HG03432 (cell line): Measurements from ENCODE around the gene STPG1.

Experiments
- ATAC-seq: cut with Tn5 transposase; IDR thresholded peaks from one replicate; pipeline ENCODE4 v1.9.1; 2021; ENCODE audit warnings: mild to moderate bottlenecking, moderate library complexity; ENCODE audit not compliant: unreplicated experiment

The STPG1 gene

DNA sequence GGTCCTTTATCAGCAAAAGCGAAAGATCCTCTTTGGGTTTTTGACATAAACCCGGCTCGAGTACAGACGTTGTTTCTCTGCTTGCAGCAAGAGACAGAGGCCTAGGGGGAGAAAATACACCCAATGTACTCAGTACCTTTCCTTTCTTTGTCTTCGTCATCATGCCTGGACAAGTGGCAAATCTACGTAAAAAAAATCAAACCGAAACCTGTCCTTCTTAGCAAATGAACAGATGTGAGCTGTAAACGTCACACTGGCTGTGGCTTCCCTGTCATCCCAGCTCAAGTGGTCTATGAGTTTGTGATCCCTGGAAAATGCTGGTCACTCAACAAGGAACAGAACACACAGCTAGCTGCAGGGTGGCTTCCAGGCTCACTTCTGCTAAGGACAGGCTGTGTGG is 39.9 kb downstream of the STPG1 start:
- ATAC-seq = no peak

DNA sequence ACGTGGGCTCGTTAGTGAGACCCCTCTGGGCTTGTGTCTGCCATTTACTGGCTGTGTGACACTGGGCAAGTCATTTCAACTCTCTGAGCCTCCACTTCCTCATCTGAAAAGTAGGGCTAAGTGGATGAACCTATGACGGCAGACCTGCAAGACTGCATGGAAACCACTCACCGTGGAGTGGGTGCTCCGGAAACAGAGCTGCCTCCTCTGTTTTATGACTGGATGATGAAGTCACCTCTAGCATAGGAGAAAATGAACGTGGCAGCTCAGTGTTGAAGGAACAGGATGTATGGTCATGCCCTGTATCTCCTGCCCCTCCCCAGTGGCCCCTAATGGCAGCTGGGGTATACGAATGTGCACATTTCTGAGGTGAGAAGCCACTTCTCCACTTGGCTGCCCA is 40.5 kb downstream of the STPG1 start:
- ATAC-seq = no peak

DNA sequence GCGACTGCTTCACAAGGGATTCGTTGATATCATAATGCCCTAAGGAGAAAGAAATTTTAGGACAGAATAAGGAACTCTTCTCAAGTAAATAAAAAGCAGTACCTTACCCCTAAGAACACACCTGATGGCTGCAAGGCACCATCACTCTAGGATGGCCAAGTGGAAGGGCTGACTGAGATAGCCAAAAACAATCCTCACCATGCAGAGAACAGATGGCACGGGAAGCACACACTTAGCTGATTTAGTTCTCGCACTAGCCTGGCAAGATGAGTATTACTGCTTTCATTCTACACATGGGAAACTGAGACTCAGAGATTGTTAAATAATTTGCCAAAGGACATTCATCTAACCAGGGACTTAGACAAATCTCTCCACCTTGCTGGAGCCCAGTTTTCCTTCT is 43.8 kb downstream of the STPG1 start:
- ATAC-seq = no peak

DNA sequence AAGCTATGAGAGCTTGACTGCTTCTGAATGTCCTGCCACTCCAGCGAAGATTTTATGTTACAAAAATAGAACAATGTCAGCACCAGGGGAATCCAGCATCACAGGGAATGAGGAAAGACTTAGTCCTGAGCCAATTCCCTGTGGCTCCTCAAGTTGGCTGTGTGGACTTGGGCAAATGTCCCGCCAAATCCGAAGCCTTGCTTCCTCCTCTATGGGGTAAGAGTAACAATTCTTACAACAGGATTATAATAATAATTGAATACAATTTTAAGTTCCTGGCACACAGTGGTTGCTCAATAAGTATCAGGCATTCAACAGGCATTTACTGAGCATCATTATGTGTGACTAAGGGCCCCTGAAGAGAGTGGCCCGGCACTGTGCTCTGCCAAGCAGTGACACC is 44.4 kb downstream of the STPG1 start:
- ATAC-seq = no peak

DNA sequence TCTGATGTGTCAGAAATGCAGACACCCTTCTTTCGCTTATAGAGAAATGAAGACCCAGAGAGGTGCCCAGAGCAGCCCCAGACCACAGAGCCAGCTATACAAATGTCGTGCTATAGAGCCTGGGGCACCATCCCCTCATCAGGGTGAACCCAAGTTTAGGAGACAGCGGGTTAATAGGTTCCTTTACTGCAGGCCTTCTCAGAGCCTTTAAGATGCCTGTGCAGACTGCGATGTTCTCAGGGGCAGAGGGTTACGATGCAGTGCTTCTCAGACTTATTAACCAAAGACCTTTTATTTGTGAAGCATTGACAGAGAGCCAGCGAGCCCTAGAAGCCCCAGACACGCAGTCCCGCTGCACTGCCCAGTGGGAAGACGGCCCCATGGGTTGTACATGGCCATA is 46.9 kb downstream of the STPG1 start:
- no peak for ATAC-seq

DNA sequence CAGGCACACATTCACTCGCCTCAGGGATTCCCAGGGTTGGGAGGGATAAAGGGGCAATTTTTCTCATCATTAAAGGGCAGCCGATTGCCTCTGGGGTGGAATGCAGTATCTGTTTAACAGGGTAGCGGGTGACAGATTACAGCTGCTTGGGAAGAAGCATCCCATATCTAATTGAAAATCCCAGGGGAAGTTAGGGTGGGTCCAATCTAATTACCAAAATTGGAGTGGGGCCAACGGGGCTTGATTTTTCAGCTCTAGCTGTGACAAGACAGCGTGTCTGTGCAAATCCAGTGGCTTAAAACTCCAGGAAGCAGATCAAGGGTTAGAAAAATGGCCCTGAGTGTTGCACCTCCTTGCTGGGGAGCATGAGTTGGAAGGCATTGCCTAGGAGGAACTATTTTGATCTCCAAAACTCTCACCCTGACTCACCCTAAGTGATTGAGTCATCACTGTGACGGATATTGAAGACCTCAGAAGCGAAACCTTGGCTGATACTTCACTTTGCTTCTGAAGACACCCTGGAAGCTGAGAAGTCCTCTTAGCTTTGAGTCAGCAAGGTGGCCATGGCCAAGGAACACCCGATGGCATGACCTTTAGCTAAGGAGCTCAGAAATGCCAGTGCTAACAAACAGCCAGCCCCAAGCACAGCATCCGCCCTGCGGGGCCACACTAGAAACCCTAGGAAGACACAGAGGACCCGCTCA is 48.5 kb downstream of the STPG1 start:
- peak; percentile 42 for ATAC-seq

DNA sequence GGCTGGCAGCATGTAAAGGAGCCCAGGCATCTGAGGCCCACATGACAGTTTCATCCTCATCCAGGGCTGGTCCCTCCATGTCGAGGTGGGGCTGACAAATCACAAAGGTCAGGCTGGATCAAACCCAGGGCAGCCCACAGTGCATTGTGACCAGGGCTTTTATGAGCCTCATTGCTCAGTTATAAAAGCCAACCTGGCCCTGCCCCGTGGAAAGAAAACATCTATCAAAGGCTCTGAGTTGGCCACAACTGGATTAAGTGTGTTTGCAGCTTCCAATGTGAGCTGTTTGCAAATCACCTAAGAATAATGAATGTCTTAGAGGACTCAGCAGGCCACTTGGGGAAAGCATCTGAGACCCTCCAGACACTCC is 49.0 kb downstream of the STPG1 start:
- no peak for ATAC-seq

DNA sequence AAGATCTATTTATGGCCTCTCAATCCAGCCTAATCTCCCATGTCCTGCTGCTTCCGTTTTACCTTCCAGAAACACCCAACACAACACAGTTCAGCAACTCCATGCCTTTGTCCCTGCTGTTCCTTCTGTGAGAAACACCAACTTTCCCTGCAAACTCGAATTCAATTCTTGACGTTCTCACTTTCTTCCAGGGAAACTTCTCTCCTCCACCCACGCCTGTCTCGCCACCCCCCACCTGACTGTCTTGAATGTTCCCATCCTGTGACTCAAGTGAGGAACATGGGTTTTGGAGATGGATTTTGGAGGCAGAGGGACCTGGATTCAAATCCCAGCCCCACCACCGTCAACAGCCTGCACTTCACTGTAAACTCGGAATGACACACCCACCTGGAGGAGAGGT is 49.6 kb downstream of the STPG1 start:
- no peak for ATAC-seq

DNA sequence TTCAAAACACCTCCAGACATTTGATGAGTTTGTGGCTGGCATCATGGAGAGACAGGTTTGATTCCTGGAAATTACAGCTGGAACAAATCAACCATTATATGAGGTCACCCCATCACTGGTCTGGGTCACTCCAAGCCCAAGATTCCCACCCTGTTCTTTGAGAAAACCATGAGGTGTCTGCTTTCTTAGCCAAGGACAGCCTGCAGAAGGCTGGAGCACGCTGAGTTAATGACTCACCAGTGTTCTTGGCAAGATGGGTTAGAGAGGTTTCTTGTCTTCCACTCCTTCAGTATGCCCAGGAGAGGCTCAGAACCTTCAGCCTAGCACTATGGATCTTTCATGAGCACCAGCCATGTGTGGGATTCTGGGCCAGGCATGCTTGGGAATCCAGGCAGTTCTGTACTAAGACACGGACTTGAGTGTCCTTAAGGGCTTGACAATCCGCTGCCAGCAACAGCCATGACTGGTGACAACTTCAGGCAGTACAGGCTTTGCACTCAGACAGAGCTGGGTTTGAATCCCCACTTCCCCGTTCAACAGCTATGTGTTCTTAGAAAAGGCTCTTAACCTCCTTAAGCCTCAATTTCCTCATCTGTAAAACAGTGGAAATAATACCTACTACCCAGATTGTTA is 50.5 kb downstream of the STPG1 start:
- ATAC-seq = no peak

DNA sequence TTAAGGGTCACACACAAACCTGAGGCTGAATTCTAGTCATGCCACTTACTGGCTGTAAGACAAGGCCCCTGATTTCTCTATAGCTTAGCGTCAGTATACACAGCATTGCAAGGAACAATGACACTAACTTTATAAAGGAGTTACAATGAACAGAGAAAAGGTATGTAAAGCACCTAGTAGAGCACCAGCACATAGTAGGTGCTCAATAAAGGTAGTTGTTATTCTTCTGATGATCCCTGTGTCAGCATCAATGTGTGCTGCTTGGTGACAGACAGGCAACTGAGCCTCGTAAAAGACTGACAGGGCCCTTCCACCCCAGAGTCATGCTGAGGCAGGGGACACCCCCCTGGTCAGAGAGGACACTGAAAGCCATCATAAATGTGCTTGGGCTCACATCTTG is 51.2 kb downstream of the STPG1 start:
- ATAC-seq = no peak

DNA sequence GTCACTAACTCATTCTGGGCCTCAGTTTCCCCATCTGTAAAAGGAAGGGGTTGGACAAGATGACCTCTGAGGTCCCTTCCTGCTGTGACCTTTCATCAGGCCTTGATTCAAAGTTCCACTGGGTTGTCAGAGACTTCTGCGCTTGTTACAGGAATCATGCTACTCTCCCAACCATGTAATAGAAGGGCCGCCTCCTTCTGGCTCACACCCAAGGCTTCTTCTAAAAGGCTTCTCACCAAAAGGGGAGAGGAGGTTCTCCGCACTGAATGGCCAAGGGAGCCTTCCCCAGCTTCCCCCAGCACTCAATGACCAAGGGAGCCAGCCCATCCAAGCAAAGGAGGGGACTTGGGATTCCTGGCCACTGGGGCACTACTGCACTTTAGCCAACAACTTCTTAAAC is 51.8 kb downstream of the STPG1 start:
- no peak for ATAC-seq

DNA sequence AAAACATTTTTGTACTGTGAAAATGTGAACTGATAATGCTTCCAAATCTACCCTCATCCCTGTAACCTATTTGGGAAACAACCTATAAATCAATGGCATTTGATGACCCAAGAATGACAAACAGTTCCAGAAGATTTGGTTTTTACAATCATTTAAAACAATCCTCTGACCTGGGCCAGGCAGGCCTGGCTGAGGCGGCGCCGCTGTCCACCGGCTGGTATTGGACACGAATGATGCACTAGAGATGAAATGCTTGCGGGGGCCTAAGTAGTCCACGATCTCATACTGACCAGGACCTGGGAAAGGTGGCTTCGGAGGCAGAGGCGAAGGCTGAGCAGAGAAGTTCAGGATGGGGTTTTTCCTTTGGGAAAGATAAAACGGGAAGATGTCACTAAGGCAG is 52.9 kb downstream of the STPG1 start:
- ATAC-seq = no peak

DNA sequence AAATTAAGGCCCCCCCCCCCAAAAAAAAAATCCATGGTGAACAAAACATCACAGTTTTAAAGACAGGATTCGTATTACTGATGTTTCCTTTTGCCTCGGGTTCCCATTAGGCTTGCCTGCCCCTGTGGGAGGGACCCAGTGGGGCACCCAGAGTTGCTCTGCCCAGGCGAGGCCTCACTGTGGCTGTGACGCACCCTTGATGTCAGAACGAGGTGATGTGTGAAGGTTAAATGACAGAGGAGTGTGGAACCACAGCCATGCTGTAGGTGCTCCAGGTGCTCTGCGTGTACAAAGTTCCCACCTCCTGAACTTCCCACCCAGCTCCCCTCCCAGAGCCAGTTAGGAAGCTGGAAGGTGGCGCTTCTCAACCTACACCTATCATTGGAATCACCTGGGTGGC is 56.5 kb downstream of the STPG1 start:
- no peak for ATAC-seq

DNA sequence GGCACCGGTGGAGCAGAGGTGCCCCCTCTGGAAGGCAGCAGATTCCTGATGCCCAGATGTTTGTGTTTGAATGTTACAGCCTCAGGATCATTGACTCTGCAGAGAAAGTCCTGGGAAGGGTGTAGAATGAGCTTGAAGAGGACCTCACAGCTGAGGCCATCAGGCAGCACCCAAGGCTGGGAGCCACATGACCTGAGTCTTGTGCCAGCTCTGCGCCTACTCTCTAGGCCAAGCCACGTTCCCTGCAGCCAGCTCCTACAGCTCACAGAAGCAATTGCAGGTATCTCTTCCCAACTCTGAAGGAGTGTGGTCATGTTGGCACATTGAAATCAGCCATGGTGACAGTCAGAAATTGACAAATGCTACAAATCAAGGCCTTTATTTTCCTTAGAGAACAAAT is 58.1 kb downstream of the STPG1 start:
- no peak for ATAC-seq

DNA sequence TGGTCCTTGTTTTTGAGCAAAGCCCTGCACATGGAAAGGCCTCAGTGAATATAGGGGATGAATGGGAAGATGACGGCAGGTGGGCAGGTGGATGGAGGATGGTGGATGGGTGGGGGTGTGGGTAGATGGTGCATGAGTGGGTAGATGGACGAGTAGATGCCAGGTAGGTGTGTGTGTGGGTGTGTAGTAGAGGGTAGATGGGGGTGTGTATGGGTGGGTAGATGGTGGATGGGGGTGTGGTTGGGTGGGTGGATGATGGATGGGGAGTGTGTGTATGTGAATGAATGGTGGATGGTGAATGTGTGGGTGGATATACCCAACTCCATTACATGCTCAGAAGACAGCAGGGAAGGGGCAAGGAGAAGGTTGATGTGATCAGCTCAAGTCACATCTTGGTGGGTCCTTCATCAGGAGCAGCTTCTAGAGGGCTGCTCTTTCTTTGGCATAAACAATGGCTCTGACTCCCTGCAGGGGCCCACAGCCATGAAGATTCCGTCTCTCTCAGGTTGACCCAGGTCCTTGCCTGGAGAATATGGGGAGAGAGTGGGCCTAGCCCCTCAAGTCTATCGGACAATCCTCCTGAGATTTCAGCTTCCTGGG is 60.2 kb downstream of the STPG1 start:
- ATAC-seq = no peak

DNA sequence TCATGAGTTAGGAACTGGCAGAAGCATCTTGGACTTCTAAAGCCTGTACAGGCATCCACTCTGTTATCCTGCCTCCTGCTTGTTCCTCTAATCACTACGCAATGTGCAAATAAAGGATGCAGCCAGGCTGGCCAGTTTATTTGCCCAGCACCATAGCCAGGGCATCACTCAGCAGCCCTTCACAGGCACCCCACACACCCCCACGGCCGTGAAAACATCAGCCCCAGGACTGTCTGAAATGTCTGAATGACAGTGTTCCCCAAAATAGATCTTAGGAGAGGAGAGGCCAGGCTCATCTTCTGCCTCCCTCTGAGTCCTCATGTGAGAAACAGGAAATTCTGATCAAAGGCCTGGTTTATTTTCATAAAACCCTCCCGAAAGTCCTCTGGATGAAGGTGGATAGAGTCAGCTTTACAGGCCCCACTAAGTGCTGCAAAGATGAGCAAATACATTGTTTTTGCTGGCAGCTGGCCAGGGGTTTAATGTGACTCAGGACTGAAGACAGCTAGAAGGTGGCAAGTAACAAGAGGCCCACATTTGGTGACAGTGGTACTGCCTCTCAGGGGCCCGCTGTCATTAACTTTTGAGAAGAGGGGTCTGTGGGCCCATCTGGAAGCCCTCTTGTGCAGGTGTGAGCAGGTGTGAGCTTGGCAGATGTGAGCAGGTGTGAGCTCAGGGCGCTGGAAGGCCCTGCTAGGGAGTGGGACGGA is 61.5 kb downstream of the STPG1 start:
- ATAC-seq = no peak

DNA sequence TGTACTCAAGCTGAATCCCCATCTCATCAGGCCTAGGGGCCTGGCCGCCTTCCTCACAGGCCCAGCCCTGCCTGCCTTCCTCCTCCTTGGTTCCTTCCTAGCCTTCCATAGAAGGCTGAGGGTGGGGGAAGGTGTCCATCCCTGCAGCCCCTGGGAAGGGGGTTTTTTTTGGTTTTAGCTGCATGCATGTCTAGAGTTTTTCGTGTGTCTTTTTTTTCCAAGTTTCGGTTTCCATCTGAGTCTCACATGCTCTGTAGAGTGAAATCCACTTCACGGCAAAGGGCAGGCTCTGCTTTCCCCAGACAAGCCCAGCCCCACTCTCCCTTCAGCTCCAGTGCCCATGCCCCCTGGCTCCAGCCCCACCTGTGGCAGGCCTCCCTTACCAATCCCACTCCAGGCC is 62.3 kb downstream of the STPG1 start:
- no peak for ATAC-seq

DNA sequence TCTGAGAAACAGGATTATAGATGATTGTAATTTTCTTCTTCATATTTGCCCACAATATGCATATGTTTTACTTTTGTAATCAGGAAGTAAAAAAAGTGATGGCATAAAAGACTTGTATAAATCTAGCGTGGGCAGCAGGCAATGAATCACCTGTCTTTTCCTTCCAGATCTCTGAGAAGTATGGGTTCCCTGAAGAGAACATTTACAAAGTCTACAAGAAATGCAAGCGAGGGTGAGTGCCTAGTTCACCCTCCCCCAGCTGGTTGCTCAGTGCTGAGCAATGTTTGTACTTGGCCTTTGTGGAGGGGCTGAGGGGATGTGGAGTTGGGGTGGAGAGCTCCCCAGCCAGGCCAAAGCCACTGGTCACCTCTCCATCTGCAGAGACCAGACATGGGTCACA is 63.7 kb downstream of the STPG1 start:
- ATAC-seq = no peak

DNA sequence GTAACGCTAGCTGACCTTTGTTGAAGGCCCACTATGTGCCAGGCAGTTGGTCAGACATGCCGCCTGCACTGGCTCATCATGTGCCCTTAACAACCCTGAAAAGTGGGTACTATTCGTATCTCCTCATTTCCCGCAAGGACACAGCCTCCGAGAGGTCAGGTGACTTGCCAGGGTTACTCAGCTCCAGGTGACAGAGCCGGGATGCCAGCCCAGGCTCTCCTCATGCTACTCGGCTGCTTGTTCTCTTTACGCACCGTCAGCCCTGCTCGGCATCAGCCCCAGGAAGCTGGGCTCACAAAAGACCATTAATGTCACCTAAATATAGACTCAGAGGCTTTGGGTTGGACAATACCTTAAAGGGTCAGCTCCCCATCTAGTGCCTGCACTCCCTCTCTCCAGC is 65.4 kb downstream of the STPG1 start:
- ATAC-seq = no peak

DNA sequence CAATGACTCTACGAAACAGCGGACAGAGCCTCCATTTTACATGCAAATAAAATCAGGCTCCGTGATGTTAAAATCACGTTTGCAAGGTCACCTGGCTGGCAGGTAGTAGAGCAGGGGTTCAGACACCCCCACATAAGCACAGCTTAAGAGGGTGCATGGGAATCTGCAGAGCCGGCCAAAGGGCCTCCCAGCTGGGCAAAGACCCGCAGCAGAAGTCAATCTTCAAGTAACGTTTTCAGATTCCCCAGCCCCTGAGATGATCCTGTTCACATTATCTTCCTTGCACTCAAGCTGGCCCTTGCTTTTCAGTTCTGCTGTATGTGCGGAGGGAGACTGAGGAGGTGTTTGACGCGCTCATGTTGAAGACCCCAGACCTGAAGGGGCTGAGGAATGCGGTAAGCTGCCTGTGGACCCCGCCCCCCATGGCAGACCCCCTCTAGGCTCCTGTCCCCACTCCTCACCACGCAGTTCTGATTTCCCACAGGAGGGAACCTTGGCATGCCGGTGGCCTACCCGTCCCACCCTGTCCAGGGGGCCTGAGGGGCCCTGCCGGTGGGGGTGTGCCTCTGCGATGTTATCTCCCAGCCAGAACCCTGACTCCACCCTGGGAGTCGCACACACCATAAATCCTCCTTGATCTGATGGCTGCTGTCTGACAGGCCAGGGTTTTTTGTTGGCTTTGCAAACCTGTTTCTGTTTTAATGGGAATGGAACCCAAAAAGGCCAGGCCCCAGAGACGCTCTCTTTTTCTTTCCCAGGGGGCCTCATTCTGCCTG is 66.2 kb downstream of the STPG1 start:
- ATAC-seq = no peak

DNA sequence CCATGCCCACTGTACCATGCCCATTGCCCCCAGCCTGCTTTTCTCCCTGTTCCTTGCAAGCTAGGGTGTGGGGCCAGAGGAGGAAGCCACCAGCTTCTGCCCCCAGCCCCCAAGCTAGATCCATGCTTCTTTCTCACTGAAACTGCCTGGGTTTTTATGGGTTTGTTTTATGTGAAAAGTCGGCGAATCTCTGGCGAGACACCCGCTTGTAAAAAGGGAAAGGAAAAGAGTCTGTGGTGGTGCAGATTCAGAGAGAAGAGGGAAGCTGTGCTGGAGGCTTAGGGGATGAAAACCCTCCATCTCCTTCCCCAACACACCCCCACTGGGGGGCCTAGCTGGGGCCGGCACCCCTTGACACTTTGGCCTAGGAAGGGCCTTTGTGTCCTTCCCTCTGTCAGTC is 68.2 kb downstream of the STPG1 start:
- ATAC-seq = no peak
